ENCODE data around the gene TMEM259. TPM values are rescaled to one million over a fixed set of nuclear protein-coding genes. Genes with fewer than 3 reads are reported as not detected.

TMEM259 gene
- total RNA-seq, 6 experiments from 2014 or later = 82.6 to 180 (median 93.2) TPM

- no peaks in the 10 kb centered on the region for H3K9me3 ChIP-seq
- peaks cover 0 to 10% (median 3%) of the 10 kb centered on the region in 4 donors for H3K4me1 ChIP-seq
- DNase-seq = peak; percentile 92 to 95 (median 95)
- H3K36me3 ChIP-seq = no peaks in the 10 kb centered on the region
- peak overlapping the region in 1 of 3 donors; percentile 6 for H3K27ac ChIP-seq
- peak overlapping the region; percentile 44 to 54 (median 47) for H3K4me3 ChIP-seq
- intact Hi-C loops (cut with DNase I) = no loop called here
- peak; percentile 66 to 76 (median 72) for ATAC-seq
- TF ChIP-seq POLR2A (IDR thresholded peaks at IDR 0.05) = no peak
- no peak for TF ChIP-seq CTCF (IDR thresholded peaks at IDR 0.05)
- under 1% methylated on average over 23 of the region's 27 CpGs for WGBS (ENCODE audit: insufficient coverage, low coverage, low lambda C conversion rate, missing lambda C conversion rate)
- H3K27me3 ChIP-seq = no peaks in the 10 kb centered on the region
These were observed 19.8 kb upstream of the TMEM259 start for GRCh38 chr19:1040476-1041271.

- Histone ChIP-seq H3K27me3 (no peaks in the 10 kb centered on the region), H3K36me3 (no peaks in the 10 kb centered on the region), H3K9me3 (no peaks in the 10 kb centered on the region), H3K4me3 (peak within 1 kb of the TSS; percentile 44 to 54 (median 47)), H3K27ac (peak within 1 kb of the TSS in 1 of 3 donors; percentile 6), H3K4me1 (peaks cover 0 to 10% (median 3%) of the 10 kb centered on the region in 4 donors)
- DNase-seq (peak; percentile 99 to 100 (median 100)), ATAC-seq (peak; percentile 92 to 94 (median 93))
- intact Hi-C loops (cut with DNase I) = no loop called here
- TF ChIP-seq POLR2A (IDR thresholded peaks at IDR 0.05) (peak; percentile 70), CTCF (IDR thresholded peaks at IDR 0.05) (no peak)
- under 1% methylated on average over 13 of the region's 56 CpGs for WGBS (ENCODE audit: insufficient coverage, low coverage, low lambda C conversion rate, missing lambda C conversion rate)
These were observed 18.9 kb upstream of the TMEM259 start, which contains the start of gene ABCA7 for GRCh38 chr19:1039646-1040475. Gene ABCA7, plus strand, starts transcription at chr19:1040107. Its CDS starts 1,255 bp downstream, at chr19:1041362.

- peak overlapping the region in 1 of 3 donors; percentile 8 for H3K4me3 ChIP-seq
- peaks cover 0 to 10% (median 3%) of the 10 kb centered on the region in 4 donors for H3K4me1 ChIP-seq
- no peaks in the 10 kb centered on the region for H3K27me3 ChIP-seq
- H3K36me3 ChIP-seq = no peaks in the 10 kb centered on the region
- ATAC-seq = no peak
- TF ChIP-seq POLR2A (IDR thresholded peaks at IDR 0.05) (no peak), CTCF (IDR thresholded peaks at IDR 0.05) (no peak)
- peak in 1 of 3 donors; percentile 28 for DNase-seq
- intact Hi-C loops (cut with DNase I) = no loop called here
- 60% methylated on average over 17 of the region's 22 CpGs for WGBS (ENCODE audit: insufficient coverage, low coverage, low lambda C conversion rate, missing lambda C conversion rate)
- H3K27ac ChIP-seq = no peak overlapping the region
- H3K9me3 ChIP-seq = no peaks in the 10 kb centered on the region
These were observed 18.2 kb upstream of the TMEM259 start for GRCh38 chr19:1038978-1039645.

- Histone ChIP-seq H3K9me3 (no peaks in the 10 kb centered on the region), H3K27ac (peak overlapping the region in 2 of 3 donors; percentile 26 to 37), H3K27me3 (no peaks in the 10 kb centered on the region), H3K36me3 (peaks cover 0 to 3% (median 1%) of the 10 kb centered on the region in 4 donors), H3K4me1 (peaks cover 0 to 10% (median 3%) of the 10 kb centered on the region in 4 donors), H3K4me3 (no peak overlapping the region)
- DNase-seq = peak in 2 of 3 donors; percentile 30 to 60
- WGBS (ENCODE audit: insufficient coverage, low coverage, low lambda C conversion rate, missing lambda C conversion rate) = 70% methylated on average over 2 of the region's 22 CpGs
- ATAC-seq = no peak
- no peak for TF ChIP-seq CTCF (IDR thresholded peaks at IDR 0.05)
- intact Hi-C loops (cut with DNase I) = no loop called here
These were observed 16.7 kb upstream of the TMEM259 start for GRCh38 chr19:1037621-1038064.
